Thyroid gland (tissue), 4 donors: Measurements from ENCODE around the gene RIPOR2. TPM values are rescaled to one million over a fixed set of nuclear protein-coding genes. Genes with fewer than 3 reads are reported as not detected.
A peak's percentile ranks its signal among the peaks of the same experiment; 100 is the strongest.

Experiments
- DNase-seq, 2 donors: peaks; one replicate each; pipeline ENCODE4 v3.0.0-alpha.2; 2019
- H3K27ac ChIP-seq, 3 donors: fragments of 200-600 bp; sonication (generic); 1 replicate in 2 of 3; 2 replicates in 1 of 3; pipeline ENCODE4 v1.5.1; 2016 to 2019; ENCODE audit warnings: mild to moderate bottlenecking in 1 of 3, moderate library complexity in 1 of 3
- H3K27me3 ChIP-seq: fragments of 200-600 bp; sonication (generic); one replicate; pipeline ENCODE4 v1.5.1; 2019
- H3K36me3 ChIP-seq, 2 donors: fragments of 200-600 bp; sonication (generic); one replicate each; pipeline ENCODE4 v1.5.1; 2016 to 2019
- H3K4me1 ChIP-seq, 2 donors: fragments of 200-600 bp; sonication (generic); one replicate each; pipeline ENCODE4 v1.5.1; 2017 to 2019
- H3K4me3 ChIP-seq, 3 donors: fragments of 200-600 bp; sonication (generic); replicated peaks in 1 of 3; 1 replicate in 2 of 3; 2 replicates in 1 of 3; pipeline ENCODE4 v1.5.1; 2016; ENCODE audit warnings: mild to moderate bottlenecking in 1 of 3
- H3K9me3 ChIP-seq: fragments of 200-600 bp; sonication (generic); one replicate; pipeline ENCODE4 v1.5.1; 2017
- POLR2A ChIP-seq, 2 donors: fragments of 450-650 bp; IDR thresholded peaks; one replicate each; pipeline ENCODE4 v1.6.1; 2017; ENCODE audit warnings: antibody characterized with exemption in 2 of 2, mild to moderate bottlenecking in 2 of 2, moderate library complexity in 1 of 2
- WGBS, 2 donors: methylation state at CpG; one replicate each; pipeline ENCODE4 v1.1.5; 2017; 5-methylcytosine and 5-hydroxymethylcytosine counted together
- intact Hi-C: fragments of 100-400 bp; cut with DNase I; formaldehyde crosslinking; loops from one replicate; pipeline ENCODE4 v1.15.1; 2023
- total RNA-seq, 4 donors: library from RNA; depleted of rRNA; stranded (reverse); fragments of >200 nt; gene quantifications; one replicate each; pipeline ENCODE4 v1.2.3, GENCODE V29; 2016
- TF ChIP-seq, protein P1 (sequence below), 6 experiments: fragments of 200-600 bp in 3 of 6; fragments of 450-650 bp in 3 of 6; sonication (generic) in 3 of 6; IDR thresholded peaks; one replicate each; pipeline ENCODE4 v1.5.1; 2016 to 2019; ENCODE audit warnings: antibody characterized with exemption in 6 of 6, mild to moderate bottlenecking in 2 of 6, inconsistent platforms in 1 of 6, moderate library complexity in 1 of 6

RIPOR2 gene
- total RNA-seq, 4 donors from 2014 or later, result 3.1 to 13.0 (median 8.4) TPM

- H3K4me1 ChIP-seq, result peaks cover 36 to 57% of the 10 kb centered on the region in 2 donors
- no peak overlapping the region for H3K4me3 ChIP-seq
- peak; percentile 64 to 65 for DNase-seq
- WGBS, 2 donors, result 24 to 54% methylated on average over 1 of the region's 1 CpG
- TF ChIP-seq, protein P1, sequence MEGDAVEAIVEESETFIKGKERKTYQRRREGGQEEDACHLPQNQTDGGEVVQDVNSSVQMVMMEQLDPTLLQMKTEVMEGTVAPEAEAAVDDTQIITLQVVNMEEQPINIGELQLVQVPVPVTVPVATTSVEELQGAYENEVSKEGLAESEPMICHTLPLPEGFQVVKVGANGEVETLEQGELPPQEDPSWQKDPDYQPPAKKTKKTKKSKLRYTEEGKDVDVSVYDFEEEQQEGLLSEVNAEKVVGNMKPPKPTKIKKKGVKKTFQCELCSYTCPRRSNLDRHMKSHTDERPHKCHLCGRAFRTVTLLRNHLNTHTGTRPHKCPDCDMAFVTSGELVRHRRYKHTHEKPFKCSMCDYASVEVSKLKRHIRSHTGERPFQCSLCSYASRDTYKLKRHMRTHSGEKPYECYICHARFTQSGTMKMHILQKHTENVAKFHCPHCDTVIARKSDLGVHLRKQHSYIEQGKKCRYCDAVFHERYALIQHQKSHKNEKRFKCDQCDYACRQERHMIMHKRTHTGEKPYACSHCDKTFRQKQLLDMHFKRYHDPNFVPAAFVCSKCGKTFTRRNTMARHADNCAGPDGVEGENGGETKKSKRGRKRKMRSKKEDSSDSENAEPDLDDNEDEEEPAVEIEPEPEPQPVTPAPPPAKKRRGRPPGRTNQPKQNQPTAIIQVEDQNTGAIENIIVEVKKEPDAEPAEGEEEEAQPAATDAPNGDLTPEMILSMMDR (IDR thresholded peaks at IDR 0.05), result no peak
- TF ChIP-seq POLR2A (IDR thresholded peaks at IDR 0.05), result no peak
- intact Hi-C loops, result no loop called here
- H3K27ac ChIP-seq, result peak overlapping the region; percentile 21 to 80 (median 74)
- no peaks in the 10 kb centered on the region for H3K27me3 ChIP-seq
- H3K36me3 ChIP-seq, result no peaks in the 10 kb centered on the region
- H3K9me3 ChIP-seq, result no peaks in the 10 kb centered on the region
These were observed 91.7 kb downstream of the RIPOR2 start for GRCh38 chr6:24844061-24844460.

- Histone ChIP-seq H3K9me3 (no peaks in the 10 kb centered on the region), H3K4me3 (no peak overlapping the region), H3K27ac (peak overlapping the region; percentile 3 to 80 (median 51)), H3K4me1 (peaks cover 44 to 60% of the 10 kb centered on the region in 2 donors), H3K36me3 (no peaks in the 10 kb centered on the region), H3K27me3 (no peaks in the 10 kb centered on the region)
- 77 to 80% methylated on average over 2 of the region's 2 CpGs for WGBS, 2 donors
- DNase-seq, result no peak
- TF ChIP-seq POLR2A (IDR thresholded peaks at IDR 0.05), result no peak
- TF ChIP-seq, protein P1 (IDR thresholded peaks at IDR 0.05), result no peak
- intact Hi-C loops, result no loop called here
These were observed 95.6 kb downstream of the RIPOR2 start for GRCh38 chr6:24840187-24840586.

DNA sequence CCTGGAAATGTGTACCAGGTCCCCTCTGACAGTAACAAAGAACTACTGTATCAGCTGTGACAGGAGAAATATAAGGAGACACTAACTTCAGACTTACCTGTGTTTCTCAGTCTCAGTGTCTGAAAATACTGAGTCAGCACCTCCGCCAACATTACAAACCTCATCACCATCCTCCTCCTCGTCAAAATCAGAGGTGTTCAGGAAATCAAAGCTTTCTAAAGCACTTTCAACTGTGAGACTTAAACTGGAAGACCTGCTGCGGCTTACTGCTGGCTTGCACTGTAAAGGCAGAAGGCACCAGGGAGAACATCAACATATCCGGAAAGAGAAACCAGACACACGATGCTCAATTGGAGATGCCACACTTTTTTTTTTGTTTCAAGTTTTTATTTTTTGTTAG, 96.8 kb downstream of the RIPOR2 start:
- Histone ChIP-seq H3K36me3 (no peaks in the 10 kb centered on the region), H3K27ac (peak overlapping the region in 1 of 3 donors; percentile 14), H3K4me3 (no peak overlapping the region), H3K9me3 (no peaks in the 10 kb centered on the region), H3K4me1 (peaks cover 45 to 60% of the 10 kb centered on the region in 2 donors), H3K27me3 (no peaks in the 10 kb centered on the region)
- WGBS, 2 donors, result 90 to 91% methylated on average over 5 of the region's 5 CpGs
- intact Hi-C loops, result no loop called here
- DNase-seq, result no peak
- TF ChIP-seq POLR2A (IDR thresholded peaks at IDR 0.05), result no peak
- TF ChIP-seq, protein P1 (IDR thresholded peaks at IDR 0.05), result no peak

- Histone ChIP-seq H3K36me3 (no peaks in the 10 kb centered on the region), H3K4me1 (peaks cover 43 to 60% of the 10 kb centered on the region in 2 donors), H3K27ac (peak overlapping the region in 1 of 3 donors; percentile 86), H3K4me3 (no peak overlapping the region), H3K27me3 (no peaks in the 10 kb centered on the region), H3K9me3 (no peaks in the 10 kb centered on the region)
- 90 to 91% methylated on average over 3 of the region's 3 CpGs for WGBS, 2 donors
- no peak for DNase-seq
- no peak for TF ChIP-seq POLR2A (IDR thresholded peaks at IDR 0.05)
- TF ChIP-seq, protein P1 (IDR thresholded peaks at IDR 0.05), result no peak
- intact Hi-C loops, result no loop called here
These were observed 97.7 kb downstream of the RIPOR2 start for GRCh38 chr6:24838081-24838480.

- Histone ChIP-seq H3K36me3 (no peaks in the 10 kb centered on the region), H3K9me3 (no peaks in the 10 kb centered on the region), H3K4me3 (no peak overlapping the region), H3K4me1 (peaks cover 52 to 73% of the 10 kb centered on the region in 2 donors), H3K27ac (peak overlapping the region; percentile 75 to 86 (median 77)), H3K27me3 (no peaks in the 10 kb centered on the region)
- intact Hi-C loops, result no loop called here
- no peak for DNase-seq
- TF ChIP-seq, protein P1 (IDR thresholded peaks at IDR 0.05), result no peak
- TF ChIP-seq POLR2A (IDR thresholded peaks at IDR 0.05), result no peak
- WGBS, 2 donors, result 20 to 24% methylated on average over 2 of the region's 2 CpGs
These were observed 99.7 kb downstream of the RIPOR2 start for GRCh38 chr6:24836109-24836508.
